HEK293T (cell line): ENCODE results near the gene SRGAP1.
"Not testable (repeated sequence)": the region's sequence is repeated elsewhere in the genome, so short reads cannot be mapped to it uniquely, and the experiment has no call there.

Source experiments
- CTCF ChIA-PET: fragments of 350-600 bp; formaldehyde crosslinking; extraction: SDS; loops from one replicate; lab custom pipeline; 2021; ENCODE audit warnings: antibody characterized with exemption, inconsistent platforms; lab: Yijun Ruan, JAX
- POLR2A ChIA-PET: fragments of 350-600 bp; formaldehyde crosslinking; extraction: SDS; loops from one replicate; lab custom pipeline; 2020; ENCODE audit warnings: antibody characterized with exemption, inconsistent platforms; lab: Yijun Ruan, JAX
- DNase-seq: peaks from one replicate; pipeline ENCODE4 v3.0.0; 2012; ENCODE audit warnings: mixed read lengths; ENCODE audit errors: extremely low spot score
- ARNT ChIP-seq: fragments of 450-650 bp; IDR thresholded peaks from 2 replicates; pipeline ENCODE4 v1.6.1; 2017; ENCODE audit warnings: mild to moderate bottlenecking
- BHLHE40 ChIP-seq: fragments of 450-650 bp; IDR thresholded peaks from 2 replicates; pipeline ENCODE4 v1.6.1; 2016; ENCODE audit warnings: mild to moderate bottlenecking, moderate library complexity, borderline replicate concordance
- CTBP1 ChIP-seq: fragments of 450-650 bp; IDR thresholded peaks from 2 replicates; pipeline ENCODE4 v1.6.1; 2016; ENCODE audit warnings: borderline replicate concordance
- ELF4 ChIP-seq: fragments of 450-650 bp; IDR thresholded peaks from 2 replicates; pipeline ENCODE4 v1.6.1; 2017; ENCODE audit warnings: antibody characterized with exemption
- FOXA1 ChIP-seq: fragments of 450-650 bp; IDR thresholded peaks from 2 replicates; pipeline ENCODE4 v1.6.1; 2016; ENCODE audit warnings: mild to moderate bottlenecking
- FOXK2 ChIP-seq: fragments of 450-650 bp; IDR thresholded peaks from 2 replicates; pipeline ENCODE4 v1.6.1; 2016; ENCODE audit warnings: mild to moderate bottlenecking
- FOXM1 ChIP-seq: fragments of 450-650 bp; IDR thresholded peaks from 2 replicates; pipeline ENCODE4 v1.6.1; 2017; ENCODE audit warnings: mild to moderate bottlenecking, borderline replicate concordance
- HDGF ChIP-seq: fragments of 450-650 bp; IDR thresholded peaks from 2 replicates; pipeline ENCODE4 v1.6.1; 2017; ENCODE audit warnings: antibody characterized with exemption, borderline replicate concordance
- L3MBTL2 ChIP-seq: fragments of 450-650 bp; conservative IDR thresholded peaks from 2 replicates; pipeline ENCODE4 v1.6.1; 2016; ENCODE audit warnings: mild to moderate bottlenecking
- LEF1 ChIP-seq: fragments of 450-650 bp; IDR thresholded peaks from 2 replicates; pipeline ENCODE4 v1.6.1; 2017; ENCODE audit warnings: mild to moderate bottlenecking, borderline replicate concordance
- NFRKB ChIP-seq: fragments of 450-650 bp; IDR thresholded peaks from 2 replicates; pipeline ENCODE4 v1.6.1; 2016; ENCODE audit warnings: mild to moderate bottlenecking, moderate library complexity
- PKNOX1 ChIP-seq: fragments of 450-650 bp; IDR thresholded peaks from 2 replicates; pipeline ENCODE4 v1.6.1; 2016
- SP1 ChIP-seq: fragments of 450-650 bp; IDR thresholded peaks from 2 replicates; pipeline ENCODE4 v1.6.1; 2017
- SUZ12 ChIP-seq: fragments of 450-650 bp; IDR thresholded peaks from 2 replicates; pipeline ENCODE4 v1.6.1; 2016; ENCODE audit warnings: mild to moderate bottlenecking
- TARDBP ChIP-seq: fragments of 450-650 bp; IDR thresholded peaks from 2 replicates; pipeline ENCODE4 v1.6.1; 2016
- ZNF384 ChIP-seq: fragments of 450-650 bp; IDR thresholded peaks from 2 replicates; pipeline ENCODE4 v1.6.1; 2016

Gene SRGAP1

GRCh38 chr12:64147875-64148274 is 303.4 kb downstream of the SRGAP1 start:
- no peak for TF ChIP-seq SP1
- TF ChIP-seq SUZ12, result no peak
- TF ChIP-seq HDGF, result no peak
- TF ChIP-seq L3MBTL2, result no peak
- TF ChIP-seq TARDBP, result no peak
- no peak for TF ChIP-seq LEF1
- no peak for TF ChIP-seq ZNF384
- TF ChIP-seq NFRKB, result no peak
- no peak for TF ChIP-seq ELF4
- no peak for TF ChIP-seq FOXK2
- no peak for TF ChIP-seq FOXA1
- no peak for TF ChIP-seq BHLHE40
- no peak for TF ChIP-seq PKNOX1
- no peak for TF ChIP-seq ARNT
- TF ChIP-seq FOXM1, result no peak
- TF ChIP-seq CTBP1, result no peak
- POLR2A ChIA-PET, result no interaction called here
- DNase-seq, result no peak
- CTCF ChIA-PET, result no interaction called here

- ChIA-PET CTCF (no interaction called here), POLR2A (no interaction called here)
- no peak for DNase-seq
- TF ChIP-seq SUZ12 (no peak), ARNT (no peak), ELF4 (no peak), NFRKB (no peak), CTBP1 (no peak), SP1 (no peak), FOXM1 (no peak), FOXA1 (no peak), LEF1 (no peak), BHLHE40 (no peak), ZNF384 (no peak)
Observed at GRCh38 chr12:64154677-64155076, 310.2 kb downstream of the SRGAP1 start.

GRCh38 chr12:64157110-64157509 is 312.6 kb downstream of the SRGAP1 start:
- DNase-seq, result no peak
- CTCF ChIA-PET, result no interaction called here
- TF ChIP-seq LEF1 (no peak), HDGF (no peak), FOXM1 (no peak), TARDBP (no peak), CTBP1 (no peak), PKNOX1 (no peak), FOXA1 (no peak), ELF4 (no peak), L3MBTL2 (no peak), FOXK2 (no peak)
- POLR2A ChIA-PET, result no interaction called here

- TF ChIP-seq ELF4 (no peak), BHLHE40 (no peak), SP1 (no peak), PKNOX1 (no peak)
- no peak for DNase-seq
- CTCF ChIA-PET, result no interaction called here
- POLR2A ChIA-PET, result no interaction called here
Observed at GRCh38 chr12:64160021-64160710, 315.7 kb downstream of the SRGAP1 start.

GRCh38 chr12:64160711-64161060 is 316.2 kb downstream of the SRGAP1 start:
- ChIA-PET POLR2A (no interaction called here), CTCF (no interaction called here)
- no peak for TF ChIP-seq LEF1
- no peak for TF ChIP-seq SUZ12
- no peak for TF ChIP-seq FOXM1
- TF ChIP-seq HDGF, result no peak
- no peak for TF ChIP-seq FOXK2
- DNase-seq, result no peak

- POLR2A ChIA-PET, DNase-seq, CTCF ChIA-PET: not testable (repeated sequence)
Observed at GRCh38 chr12:64166606-64167005, 322.1 kb downstream of the SRGAP1 start.

- POLR2A ChIA-PET, DNase-seq, CTCF ChIA-PET: not testable (repeated sequence)
Observed at GRCh38 chr12:64167041-64167440, 322.5 kb downstream of the SRGAP1 start.
